Measurements from ENCODE around the gene TSGA10IP. TPM values are rescaled to one million over a fixed set of nuclear protein-coding genes. Genes with fewer than 3 reads are reported as not detected.
A peak's percentile ranks its signal among the peaks of the same experiment; 100 is the strongest.

The TSGA10IP gene
- total RNA-seq, 1 donor from 2014 or later, result not detected

DNA sequence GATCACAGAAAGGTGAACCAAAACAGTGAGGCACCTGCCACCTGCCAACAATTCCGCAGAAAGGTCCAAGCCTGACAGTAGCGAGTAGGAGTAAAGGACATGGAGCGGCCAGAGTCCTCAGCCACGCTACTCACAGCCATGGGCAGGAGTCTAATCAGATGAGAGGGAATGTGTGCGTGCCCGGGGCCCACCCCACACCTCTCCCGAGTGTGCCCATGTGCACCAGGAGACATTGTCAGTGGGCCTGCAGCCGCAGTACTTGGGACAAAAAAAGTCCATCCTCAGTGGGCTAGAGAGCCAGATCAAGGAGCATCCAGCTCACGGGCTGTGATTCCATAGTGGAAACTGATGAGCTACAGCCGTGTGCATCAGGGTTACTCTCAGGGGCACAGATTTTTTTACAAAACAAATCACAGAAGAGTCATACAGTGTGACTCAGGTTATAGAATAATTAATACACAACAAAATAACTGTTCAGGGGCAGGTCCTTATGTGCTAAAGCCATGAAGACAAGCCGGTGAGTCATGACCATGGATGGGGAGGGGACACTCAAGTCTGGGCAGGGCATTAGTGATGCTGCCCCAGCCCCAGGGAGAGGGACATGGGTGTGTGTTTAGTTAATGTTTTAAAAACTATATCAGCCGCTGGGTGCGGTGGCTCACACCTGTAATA, 28.3 kb downstream of the TSGA10IP start:
- no peak for ATAC-seq
- DNase-seq (ENCODE audit: low spot score), result no peak

DNA sequence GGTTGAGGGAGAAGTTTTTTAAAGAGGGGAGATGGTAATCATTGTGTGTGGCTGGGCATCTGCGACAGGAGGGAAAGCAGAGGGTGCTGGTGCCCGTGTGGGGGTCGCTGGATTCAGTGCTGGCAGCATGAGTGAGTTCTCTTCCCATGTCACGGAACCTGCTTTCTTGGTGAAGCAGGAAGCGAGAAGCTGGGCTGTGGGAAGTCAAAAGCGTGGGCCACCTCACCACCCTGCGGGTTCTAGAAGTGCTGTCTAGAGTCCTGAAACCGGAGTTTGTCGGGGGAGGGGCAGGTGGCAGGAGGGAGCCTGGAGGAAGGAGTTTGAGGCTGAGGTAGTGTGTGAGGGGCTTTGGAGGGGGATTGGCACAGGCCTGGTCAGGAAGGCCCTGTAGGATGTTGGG, 30.5 kb downstream of the TSGA10IP start:
- no peak for ATAC-seq
- no peak for DNase-seq (ENCODE audit: low spot score)

DNA sequence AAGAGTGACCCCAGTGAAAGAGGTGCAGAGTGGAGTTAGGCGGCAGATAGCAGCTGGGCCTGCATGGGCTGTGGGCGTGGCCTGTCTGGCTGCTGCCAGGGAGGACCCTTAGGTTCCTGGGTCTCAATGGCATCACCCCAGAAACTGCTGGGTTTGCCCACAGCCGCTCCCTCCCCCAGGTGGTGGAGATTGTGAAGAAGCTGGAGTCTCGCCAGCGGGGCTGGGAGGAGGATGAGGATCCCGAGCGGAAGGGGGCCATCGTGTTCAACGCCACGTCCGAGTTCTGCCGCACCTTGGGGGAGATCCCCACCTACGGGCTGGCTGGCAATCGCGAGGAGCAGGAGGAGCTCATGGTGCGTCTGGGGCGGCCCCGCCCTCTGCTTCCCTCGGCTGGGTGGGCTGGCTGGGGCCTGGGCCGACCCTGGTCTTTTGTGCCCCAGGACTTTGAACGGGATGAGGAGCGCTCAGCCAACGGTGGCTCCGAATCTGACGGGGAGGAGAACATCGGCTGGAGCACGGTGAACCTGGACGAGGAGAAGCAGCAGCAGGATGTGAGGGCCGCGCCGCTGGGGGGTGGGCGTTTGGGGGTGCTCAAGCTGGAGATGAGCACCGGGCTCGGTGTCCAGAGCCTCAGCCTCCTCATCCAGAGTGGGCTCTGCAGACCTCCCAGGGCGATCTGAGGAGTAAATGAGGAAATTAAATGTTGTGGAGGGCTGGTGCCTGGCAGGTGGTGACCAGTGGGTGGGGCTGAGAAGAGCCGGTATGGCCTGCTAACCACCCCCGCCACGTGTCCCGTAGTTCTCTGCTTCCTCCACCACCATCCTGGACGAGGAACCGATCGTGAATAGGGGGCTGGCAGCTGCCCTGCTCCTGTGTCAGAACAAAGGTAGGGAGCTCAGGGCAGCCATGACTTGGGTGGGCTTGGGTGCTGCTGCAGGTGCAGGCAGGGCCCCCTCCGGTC, 31.2 kb downstream of the TSGA10IP start:
- DNase-seq (ENCODE audit: low spot score), result no peak
- ATAC-seq, result no peak

DNA sequence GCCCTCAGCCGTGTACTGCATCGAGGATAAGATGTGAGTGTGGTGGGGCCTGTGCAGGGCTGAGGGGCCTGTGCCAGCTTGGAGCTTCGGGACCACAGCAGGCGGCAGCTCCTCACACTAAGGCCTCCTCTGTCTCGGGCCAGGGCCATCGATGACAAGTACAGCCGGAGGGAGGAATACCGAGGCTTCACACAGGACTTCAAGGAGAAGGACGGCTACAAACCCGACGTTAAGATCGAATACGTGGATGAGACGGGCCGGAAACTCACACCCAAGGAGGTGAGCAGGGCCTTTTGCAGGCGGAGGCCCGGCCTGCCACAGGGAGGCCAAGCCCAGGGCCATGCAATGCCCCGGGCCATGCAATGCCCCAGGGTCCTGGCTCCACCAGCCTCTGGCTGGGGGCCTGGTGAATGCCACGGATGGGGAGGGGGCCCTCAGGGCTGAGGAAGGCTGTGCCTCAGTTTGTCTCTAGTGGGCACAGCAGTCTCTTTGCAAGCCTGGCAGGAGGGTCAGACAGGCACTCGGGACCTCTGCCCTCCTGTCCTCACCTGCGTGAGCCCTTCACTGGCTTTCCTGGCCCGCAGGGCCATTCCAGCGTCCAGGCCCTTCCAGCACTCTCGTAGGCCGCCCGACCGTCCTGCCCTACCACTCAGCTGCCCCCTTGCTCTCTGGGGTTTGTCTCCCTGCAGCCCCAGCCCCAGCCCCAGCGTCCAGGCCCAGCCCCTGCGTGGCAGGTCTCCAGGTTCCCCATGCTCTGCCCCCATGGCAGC, 32.5 kb downstream of the TSGA10IP start:
- ATAC-seq (no peak), DNase-seq (ENCODE audit: low spot score) (no peak)

DNA sequence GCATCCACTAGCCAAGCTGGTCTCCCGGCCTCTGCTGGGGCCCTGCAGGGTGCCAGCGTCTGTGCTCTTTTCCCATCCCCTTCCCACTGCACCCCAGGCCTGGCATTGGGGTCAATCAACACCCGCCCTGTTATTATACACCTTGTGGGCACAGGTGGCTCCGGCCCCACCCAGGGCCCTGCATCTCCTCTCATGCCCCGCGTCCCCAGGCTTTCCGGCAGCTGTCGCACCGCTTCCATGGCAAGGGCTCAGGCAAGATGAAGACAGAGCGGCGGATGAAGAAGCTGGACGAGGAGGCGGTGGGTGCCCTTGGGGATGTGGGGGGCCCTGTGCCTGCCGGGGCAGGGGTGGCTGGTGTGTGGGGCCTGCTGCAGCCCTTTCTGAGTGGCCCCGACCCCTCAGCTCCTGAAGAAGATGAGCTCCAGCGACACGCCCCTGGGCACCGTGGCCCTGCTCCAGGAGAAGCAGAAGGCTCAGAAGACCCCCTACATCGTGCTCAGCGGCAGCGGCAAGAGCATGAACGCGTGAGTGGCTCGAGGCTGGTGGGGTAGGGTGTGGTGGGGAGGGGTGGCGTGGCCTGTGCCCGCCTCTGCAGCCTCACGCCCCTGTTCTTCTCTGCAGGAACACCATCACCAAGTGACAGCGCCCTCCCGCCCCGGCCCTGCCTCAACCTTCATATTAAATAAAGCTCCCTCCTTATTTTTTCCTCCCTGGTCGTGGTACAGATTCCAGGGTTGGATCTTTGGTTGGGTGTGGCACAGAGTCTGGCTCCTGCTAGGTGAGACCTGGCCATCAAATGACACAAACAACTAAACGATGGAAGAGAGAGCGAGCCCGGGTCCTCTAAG, 33.3 kb downstream of the TSGA10IP start:
- no peak for DNase-seq (ENCODE audit: low spot score)
- no peak for ATAC-seq

DNA sequence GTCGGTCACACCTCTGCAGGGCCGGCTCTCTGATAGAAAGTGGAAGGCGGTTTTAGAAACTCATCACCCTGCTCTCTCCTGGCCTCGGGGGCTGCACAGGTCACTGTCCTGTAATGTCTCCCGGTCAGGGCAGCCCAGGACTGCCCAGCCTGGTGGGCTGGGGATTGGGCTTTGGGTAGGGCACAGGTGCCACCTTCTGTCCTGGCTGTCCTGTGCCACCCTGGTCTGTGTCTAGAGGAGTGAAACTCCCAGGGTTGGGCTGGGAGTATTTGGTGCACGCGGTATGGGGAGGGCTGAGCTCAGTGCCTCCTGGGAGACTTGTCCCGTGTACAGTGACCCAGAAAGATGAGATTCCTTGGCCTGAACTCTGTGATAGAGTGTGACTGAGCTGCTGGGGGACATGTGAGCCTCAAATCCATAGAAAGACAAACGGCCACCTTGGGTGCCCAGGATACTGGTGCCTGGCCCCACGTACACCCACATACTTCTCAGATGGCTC, 34.0 kb downstream of the TSGA10IP start:
- ATAC-seq, result no peak

DNA sequence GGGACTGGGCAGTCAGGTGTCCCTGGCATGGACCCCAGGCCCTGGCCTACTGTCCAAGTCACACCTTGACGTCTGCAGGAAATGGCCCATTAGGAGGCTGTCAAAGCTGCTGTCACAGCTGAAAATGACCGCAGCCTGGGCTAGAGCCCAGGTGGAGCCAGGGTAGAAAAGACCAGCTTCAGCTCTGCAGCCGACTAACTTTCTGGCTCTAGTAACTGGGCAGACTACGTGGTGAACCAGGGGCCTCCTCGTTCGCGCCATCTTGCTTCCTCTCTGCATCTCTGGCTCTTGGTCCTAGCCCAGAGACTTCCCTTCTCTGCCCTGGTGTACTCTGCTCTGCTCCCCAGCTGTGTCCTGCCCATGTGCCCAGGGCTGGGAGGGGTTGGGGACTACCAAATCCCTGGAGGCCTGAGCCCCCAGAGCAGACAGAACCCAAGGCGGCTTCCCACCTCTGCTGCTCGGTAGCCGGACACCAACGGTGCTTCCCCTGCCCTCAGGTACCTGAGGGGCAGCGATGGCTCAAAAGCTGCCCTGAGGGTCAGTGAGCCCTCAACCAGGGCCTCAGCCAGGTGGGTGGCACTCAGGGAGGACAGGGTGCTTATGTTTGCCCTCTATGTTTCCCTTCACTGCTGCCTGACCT, 35.9 kb downstream of the TSGA10IP start:
- ATAC-seq, result no peak
- DNase-seq (ENCODE audit: low spot score), result no peak

More for the DNA sequence above, 34.0 kb downstream of the TSGA10IP start:
- DNase-seq (ENCODE audit: low spot score), result no peak

DNA sequence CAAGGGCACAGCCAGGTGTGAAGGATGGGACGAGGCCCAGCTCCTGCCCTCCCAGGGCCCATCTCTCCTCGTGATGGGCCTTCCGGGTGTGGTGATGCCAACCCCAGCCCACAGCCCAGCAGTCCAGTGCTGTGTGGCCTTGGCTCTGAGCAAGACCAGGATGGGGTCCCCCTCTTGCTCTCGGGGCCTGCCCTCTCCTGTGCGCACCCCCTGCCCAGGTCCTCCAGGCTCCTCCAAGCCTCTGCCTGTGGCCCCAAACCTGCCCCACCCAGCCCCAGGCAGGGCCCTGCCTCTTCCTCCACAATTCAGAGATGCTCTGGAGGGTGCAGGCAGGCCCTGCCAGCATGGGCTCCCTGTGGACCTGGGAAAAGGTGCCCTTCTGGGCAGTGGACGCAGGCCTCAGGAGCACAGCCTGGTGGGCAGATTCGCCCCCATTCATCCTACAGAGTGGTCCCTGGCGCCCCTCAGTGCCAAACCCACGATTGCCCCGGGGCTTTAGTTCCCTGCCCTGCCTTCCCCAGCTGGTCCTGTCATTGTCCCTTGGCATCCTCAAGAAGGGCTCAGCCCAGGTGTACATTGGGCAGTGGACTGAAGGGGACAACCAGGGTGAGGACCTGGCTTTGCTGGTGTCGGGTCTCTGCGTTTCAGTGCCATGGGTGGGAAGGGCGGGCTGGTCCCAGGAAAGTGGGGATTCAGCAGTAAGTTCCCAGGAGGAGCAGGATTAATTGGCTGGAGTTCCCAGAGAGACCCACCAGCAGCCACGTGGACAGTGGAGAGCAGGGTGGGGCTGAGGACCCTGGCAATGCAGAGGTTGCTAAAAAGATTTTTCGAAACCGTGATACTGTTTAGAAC, 36.9 kb downstream of the TSGA10IP start:
- no peak for DNase-seq (ENCODE audit: low spot score)
- ATAC-seq, result peak; percentile 17

DNA sequence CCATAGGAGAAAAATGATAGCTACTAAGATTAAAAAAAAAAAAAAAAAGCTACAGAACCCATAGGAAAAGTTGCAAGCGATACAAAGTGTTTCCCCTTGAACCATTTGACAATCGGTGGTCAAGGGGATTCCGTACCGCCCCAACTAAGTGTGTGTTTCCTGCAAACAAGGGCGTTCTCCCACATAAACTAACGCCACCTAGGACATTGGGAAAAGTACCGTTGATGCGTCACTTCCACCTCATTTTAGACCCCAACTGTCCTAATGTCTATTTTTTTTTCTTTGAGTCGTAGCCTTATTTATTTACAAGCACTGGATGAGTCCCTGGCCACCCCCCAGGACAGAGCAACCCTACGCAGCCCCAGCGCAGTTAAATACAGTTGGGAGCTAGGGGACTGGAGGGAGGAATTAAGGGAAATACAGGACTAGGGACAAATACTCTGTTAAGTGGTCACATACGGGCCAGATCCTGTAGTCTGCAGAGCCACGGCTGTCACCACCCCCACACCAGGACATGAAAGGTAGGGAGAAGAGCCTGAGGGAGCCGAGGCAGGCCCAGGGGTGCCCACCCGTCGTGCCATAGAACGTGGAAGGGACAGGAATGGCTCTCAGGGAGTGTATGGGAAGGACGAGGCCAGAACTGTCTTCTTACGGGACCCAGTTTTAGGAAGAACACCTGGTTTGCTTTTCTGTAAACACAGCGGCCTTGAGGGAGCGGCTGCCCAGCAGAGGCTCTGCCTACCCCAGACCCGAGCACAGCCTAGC, 37.7 kb downstream of the TSGA10IP start:
- ATAC-seq (no peak), DNase-seq (ENCODE audit: low spot score) (no peak)

DNA sequence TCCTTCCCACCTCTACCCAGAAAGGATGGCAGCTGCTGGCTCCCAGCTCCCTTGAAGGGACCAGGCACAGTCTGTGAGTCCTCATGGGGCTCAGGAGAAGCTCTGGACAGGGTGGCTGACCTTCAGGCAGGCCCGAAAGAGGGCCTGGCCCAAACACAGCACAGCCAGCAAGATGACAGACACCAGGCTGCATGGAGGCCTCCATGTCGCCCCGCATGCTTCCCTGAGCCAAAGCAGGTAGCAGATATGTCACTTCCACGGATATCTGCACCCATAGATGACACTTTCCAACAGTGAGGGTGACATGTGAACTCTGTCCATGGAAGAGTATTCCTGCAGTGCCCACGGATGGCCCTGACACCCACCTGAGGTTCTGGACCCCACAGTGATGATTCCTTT, 38.3 kb downstream of the TSGA10IP start:
- DNase-seq (ENCODE audit: low spot score), result no peak
- ATAC-seq, result no peak

DNA sequence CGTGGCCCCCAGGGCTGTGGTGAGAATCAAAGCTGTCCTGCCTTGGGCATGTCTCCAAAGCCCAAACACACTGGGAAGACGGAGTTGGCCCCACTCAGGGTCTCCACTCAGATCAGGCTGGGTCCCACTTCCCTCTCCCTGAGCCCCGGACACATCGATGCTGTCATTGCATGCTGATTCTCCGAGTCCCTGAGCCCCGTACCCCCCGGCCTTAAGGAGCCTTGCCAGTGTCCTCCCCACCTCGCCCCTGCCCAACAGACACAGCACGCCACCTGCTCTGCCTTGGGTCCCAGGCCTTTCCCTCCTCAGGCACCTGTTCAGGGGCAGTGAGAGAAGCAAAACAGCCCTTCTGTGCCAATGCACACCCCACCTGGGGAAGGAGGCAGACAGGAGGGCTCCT, 42.1 kb downstream of the TSGA10IP start:
- DNase-seq (ENCODE audit: low spot score), result no peak
- ATAC-seq, result no peak

DNA sequence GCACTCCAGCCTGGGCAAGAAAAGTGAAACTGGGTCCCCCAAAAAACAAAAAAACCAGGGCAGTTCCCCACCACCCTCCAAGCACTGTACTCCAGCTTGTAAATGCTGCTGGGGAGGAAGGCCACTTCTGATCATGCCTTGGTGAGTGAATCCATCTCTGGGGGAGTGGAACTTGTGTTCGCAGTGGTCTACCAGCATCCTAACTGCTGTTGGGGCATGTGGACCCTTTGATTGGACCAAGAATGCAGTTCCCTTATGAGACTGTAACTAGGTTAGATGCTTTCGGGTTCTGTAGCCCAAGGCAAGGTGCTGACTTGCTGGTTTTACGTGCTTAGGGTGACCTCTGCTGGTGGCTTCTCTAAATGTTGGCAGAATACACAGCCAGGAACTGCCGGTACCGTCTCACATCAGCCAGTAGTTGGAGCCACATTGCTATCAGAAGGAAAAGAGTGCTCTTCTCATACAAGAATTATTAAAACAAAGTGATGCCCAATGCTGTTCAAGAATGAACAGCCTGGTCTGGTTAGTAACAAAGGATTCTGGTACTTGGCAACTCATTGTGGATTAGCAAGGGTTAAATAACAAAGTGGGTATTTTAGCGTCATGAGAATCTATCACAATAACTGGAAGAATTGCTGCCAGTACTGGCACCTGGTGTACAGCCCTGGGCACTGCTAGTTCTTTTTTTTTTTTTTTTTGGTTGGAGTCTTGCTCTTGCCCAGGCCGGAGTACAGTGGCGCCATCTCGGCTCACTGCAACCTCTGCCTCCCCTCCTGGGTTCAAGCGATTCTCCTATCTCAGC, 43.7 kb downstream of the TSGA10IP start:
- DNase-seq (ENCODE audit: low spot score) (peak; percentile 89), ATAC-seq (peak; percentile 100)

DNA sequence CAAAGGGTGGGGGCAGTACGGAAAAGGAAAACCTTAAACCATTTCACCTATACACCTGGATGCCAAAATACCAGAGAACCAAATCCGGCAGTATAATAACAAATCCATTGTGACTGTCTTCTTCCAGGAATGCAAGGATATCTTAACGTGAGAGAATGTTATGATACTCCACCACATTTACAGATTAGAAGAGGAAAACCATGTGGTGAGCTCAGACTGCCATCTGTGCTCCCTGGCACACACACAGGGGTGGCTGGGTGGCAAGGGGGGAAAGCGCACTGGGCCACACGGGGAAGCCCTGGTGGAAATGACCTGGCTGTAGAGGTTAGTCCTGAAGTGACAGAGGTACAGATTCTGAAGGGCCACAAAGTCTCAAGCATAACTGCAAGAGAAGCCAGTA, 46.8 kb downstream of the TSGA10IP start:
- ATAC-seq, result no peak

DNA sequence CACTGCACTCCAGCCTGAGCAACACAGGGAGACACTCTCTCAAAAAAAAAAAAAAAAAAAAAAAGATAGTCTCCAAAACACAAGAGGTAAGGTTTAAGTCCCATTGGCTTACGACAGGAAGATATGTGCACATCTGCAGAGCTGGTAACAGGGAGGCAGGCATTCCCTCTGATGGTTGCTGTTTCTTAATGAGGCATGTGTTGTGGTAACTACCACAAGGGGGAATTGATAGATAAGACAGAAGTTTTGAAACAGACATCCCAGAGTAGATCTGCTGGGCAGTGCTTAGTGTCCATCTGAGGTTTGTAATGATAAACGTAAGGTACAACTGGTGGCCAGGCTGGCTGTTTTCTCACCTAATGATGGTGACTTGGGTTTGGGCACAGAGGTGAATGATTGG, 52.0 kb downstream of the TSGA10IP start:
- no peak for DNase-seq (ENCODE audit: low spot score)
- ATAC-seq, result no peak

More for the DNA sequence above, 46.8 kb downstream of the TSGA10IP start:
- DNase-seq (ENCODE audit: low spot score), result no peak

DNA sequence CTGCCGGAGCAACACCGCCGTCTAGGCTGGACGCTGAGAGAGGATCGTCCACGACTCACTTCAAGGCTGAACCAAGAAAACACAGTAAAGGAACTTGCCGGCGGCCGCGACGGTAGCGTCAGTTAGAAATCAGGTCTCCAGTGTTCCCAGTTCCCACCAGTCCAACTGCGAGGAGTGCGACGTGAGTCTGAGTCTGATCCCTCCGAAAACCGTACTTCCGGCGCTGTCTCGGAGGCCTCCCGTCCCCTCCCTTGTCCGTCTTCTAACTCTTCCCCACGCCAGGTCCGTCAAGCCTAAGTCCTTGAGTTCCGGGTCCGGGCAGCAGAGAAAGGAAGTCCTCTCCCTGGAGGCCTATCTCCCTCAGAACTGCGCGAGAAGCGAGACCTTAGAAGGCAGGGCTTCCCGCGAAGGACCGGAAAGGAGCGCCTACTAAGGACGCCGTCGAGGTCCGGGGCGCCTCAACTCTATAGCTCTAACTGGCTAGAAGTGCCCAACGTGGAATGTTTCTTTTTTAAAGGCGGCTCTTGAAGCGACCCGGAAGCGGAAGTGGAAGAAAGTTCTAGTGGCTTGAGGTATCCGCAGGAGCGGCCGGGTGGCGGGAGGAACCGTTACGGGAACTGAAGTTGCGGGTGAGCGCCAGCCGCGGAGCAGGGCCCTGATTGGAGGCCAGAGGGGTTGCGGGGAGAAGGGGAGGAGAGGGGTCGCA, 56.8 kb downstream of the TSGA10IP start, which contains the start of the genes BANF1 and EIF1AD:
TSS of gene BANF1 (plus strand) at position 562 of the 706 bp plus-strand sequence. CDS start 748 bp downstream, outside the sequence.
TSS of gene EIF1AD (minus strand) at position 216 of the 706 bp plus-strand sequence. CDS start 1,768 bp downstream, outside the sequence.
- ATAC-seq, result peak; percentile 88
- DNase-seq (ENCODE audit: low spot score), result peak; percentile 94

DNA sequence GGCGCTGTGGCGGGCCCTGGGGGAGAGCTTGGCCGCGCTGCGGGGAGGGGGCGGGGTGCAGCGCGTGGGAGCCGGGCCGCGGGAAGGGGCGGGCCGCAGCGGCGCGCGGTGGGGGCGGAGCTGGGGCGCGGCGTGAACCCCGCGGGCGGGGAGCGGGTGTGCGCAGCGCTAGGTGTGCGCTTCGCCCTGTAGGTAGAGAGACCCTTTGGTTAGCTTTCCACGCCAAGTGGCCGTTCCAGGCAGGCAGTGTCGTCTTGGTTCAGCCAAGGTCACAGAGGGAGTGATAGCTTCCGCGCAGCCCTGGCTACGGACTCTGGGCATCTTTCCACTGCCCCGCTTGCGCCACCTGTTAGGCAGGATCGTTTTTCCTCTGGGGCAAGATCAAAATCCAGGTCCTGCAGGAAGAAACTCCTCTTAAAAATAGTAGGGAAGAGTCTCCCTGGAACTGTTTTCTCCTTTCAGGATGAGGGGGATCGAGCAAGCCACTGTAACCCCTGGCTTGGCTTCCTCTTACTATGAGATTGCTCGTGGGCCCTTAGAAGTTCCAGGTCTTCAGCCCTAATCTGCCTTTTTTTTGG, 57.5 kb downstream of the TSGA10IP start:
- DNase-seq (ENCODE audit: low spot score), result peak; percentile 79
- ATAC-seq, result peak; percentile 89
